GM12864 (cell line): ENCODE data around the gene CCDC169.
"Not testable (repeated sequence)": the region's sequence is repeated elsewhere in the genome, so short reads cannot be mapped to it uniquely, and the experiment has no call there.

Experiments
- DNase-seq: peaks from one replicate; pipeline ENCODE4 v3.0.0-alpha.2; 2011; ENCODE audit warnings: low read depth
- H3K4me3 ChIP-seq: 2 replicates; pipeline ENCODE4 v1.5.1; 2011; ENCODE audit warnings: mild to moderate bottlenecking, low read depth, low read length, control low read depth
- TF ChIP-seq, protein P1 (sequence below): IDR thresholded peaks from 2 replicates; pipeline ENCODE4 v1.5.1; 2011; ENCODE audit warnings: low read depth, mild to moderate bottlenecking, moderate library complexity, low read length, control low read depth, inconsistent platforms; ENCODE audit errors: missing control alignments

The CCDC169 gene

DNA sequence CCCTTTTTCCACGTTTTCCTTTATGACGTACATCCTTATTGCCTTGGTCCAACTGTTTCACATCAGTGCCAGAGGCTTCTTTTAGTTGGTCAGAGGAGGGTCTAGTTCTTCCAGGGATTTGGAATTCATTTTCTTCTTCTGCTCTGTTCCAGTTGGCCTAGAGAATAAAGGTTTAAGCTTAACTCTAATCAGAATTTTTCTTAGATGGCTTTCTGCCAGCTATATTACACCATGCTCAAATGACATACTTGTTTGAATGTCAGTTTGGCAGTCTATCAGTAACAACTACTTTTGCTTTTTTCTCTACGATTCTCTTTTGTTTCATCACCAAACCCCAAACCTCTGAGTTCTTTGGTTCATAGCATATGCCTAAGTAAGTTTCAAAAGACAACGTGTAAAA, 31.7 kb upstream of the CCDC169 start:
- no peak for DNase-seq
- no peak overlapping the region for H3K4me3 ChIP-seq
- TF ChIP-seq, protein P1, sequence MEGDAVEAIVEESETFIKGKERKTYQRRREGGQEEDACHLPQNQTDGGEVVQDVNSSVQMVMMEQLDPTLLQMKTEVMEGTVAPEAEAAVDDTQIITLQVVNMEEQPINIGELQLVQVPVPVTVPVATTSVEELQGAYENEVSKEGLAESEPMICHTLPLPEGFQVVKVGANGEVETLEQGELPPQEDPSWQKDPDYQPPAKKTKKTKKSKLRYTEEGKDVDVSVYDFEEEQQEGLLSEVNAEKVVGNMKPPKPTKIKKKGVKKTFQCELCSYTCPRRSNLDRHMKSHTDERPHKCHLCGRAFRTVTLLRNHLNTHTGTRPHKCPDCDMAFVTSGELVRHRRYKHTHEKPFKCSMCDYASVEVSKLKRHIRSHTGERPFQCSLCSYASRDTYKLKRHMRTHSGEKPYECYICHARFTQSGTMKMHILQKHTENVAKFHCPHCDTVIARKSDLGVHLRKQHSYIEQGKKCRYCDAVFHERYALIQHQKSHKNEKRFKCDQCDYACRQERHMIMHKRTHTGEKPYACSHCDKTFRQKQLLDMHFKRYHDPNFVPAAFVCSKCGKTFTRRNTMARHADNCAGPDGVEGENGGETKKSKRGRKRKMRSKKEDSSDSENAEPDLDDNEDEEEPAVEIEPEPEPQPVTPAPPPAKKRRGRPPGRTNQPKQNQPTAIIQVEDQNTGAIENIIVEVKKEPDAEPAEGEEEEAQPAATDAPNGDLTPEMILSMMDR, result no peak

DNA sequence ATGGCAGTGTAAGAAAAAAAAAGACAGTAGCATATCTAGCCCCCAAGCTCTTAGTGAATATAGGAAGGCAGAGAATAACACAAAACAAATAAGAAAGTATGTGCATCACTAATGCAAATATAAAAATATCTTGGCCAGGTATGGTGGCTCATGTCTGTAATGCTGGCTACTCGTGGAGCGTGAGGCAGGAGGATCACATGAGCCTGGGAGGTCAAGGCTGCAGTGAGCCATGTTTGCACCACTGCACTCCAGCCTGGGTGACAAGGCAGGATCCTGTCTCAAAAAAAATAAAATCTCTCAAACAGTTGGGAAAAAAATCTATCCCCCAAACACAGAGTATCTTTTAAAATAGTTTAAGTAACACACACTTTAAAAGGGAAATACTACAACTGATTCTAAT, 31.2 kb upstream of the CCDC169 start:
- no peak for DNase-seq
- TF ChIP-seq, protein P1, result no peak
- no peak overlapping the region for H3K4me3 ChIP-seq

- no peak for DNase-seq
- no peak overlapping the region for H3K4me3 ChIP-seq
- TF ChIP-seq, protein P1, result no peak
These were observed 28.3 kb upstream of the CCDC169 start for GRCh38 chr13:36325912-36326311.

DNA sequence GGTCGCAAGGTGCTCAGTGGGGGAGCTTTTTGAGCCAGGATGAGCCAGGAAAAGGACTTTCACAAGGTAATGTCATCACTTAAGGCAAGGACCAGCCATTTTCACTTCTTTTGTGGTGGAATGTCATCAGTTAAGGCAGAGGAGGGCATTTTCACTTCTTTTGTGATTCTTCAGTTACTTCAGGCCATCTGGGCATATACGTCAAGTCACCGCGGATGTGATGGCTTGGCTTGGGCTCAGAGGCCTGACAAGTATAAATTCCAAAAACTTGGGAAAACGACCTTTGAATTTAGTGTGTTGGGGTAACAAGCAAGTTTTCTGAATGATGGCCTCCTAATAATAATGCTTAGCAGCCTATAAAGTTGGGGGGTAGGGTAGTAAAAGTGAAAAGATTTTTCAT, 27.3 kb upstream of the CCDC169 start:
- DNase-seq, H3K4me3 ChIP-seq: not testable (repeated sequence)

DNA sequence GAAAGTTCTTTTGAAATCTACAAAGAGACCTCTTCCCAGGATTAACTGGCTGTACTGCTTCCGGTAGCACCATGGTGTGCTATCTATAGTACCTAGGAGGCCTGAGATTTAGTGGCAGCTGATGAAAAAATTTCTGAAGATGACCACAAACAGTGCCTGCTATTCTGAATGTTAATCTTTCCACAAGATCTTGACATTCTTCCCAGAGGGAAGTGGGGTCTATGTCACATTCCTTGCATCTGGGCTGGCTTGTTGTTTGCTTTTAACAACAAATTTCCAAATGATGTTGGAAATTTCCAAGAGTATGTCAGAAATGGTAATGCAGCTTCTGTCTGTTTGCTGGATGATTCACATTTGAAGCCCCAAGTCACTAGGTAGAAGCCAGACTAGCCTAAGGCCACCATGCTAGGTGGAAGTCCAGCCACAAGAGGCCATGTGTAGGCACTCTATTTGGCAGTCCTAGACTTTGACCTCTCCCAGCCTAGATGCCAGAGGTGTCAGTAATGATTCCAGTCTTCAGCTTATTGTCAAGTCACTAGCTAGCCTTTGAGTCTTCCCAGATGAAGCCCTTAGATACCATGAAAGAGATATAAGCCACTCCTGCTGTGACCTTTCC, 26.4 kb upstream of the CCDC169 start:
- TF ChIP-seq, protein P1, result no peak
- no peak for DNase-seq
- no peak overlapping the region for H3K4me3 ChIP-seq

GRCh38 chr13:36323408-36323807, 25.8 kb upstream of the CCDC169 start:
- H3K4me3 ChIP-seq, result no peak overlapping the region
- TF ChIP-seq, protein P1, result no peak
- no peak for DNase-seq

- not testable (repeated sequence) for DNase-seq, H3K4me3 ChIP-seq
These were observed 22.2 kb upstream of the CCDC169 start for GRCh38 chr13:36319793-36320192.

- no peak overlapping the region for H3K4me3 ChIP-seq
- TF ChIP-seq, protein P1, result no peak
- DNase-seq, result no peak
These were observed 15.7 kb upstream of the CCDC169 start for GRCh38 chr13:36313047-36313969.
